BLaER1 treated with 17β-estradiol and CSF1 and Interleukin-3, amounts not matched to agents 10 nM and 100 nM (cell line): ENCODE results near the gene CWC22.

ENCODE experiments used
- H3K27ac ChIP-seq, 11 experiments: shearing (Covaris generic); formaldehyde crosslinking; 2 replicates each; pipeline ENCODE4 v1.8.1; 2022
- H3K27me3 ChIP-seq, 11 experiments: shearing (Covaris generic); formaldehyde crosslinking; 2 replicates each; pipeline ENCODE4 v1.8.1; 2022
- H3K36me3 ChIP-seq, 11 experiments: shearing (Covaris generic); formaldehyde crosslinking; 2 replicates each; pipeline ENCODE4 v1.8.1; 2022
- H3K4me1 ChIP-seq, 10 experiments: shearing (Covaris generic); formaldehyde crosslinking; 2 replicates each; pipeline ENCODE4 v1.8.1; 2022
- H3K4me2 ChIP-seq, 11 experiments: shearing (Covaris generic); formaldehyde crosslinking; 2 replicates each; pipeline ENCODE4 v1.8.1; 2022
- H3K4me3 ChIP-seq, 10 experiments: shearing (Covaris generic); formaldehyde crosslinking; 2 replicates each; pipeline ENCODE4 v1.8.1; 2022
- H3K9ac ChIP-seq, 11 experiments: shearing (Covaris generic); formaldehyde crosslinking; 2 replicates each; pipeline ENCODE4 v1.8.1; 2022
- H3K9me3 ChIP-seq, 11 experiments: shearing (Covaris generic); formaldehyde crosslinking; replicated peaks in 1 of 11; 2 replicates each; pipeline ENCODE4 v1.8.1; 2022
- H4K20me1 ChIP-seq, 11 experiments: shearing (Covaris generic); formaldehyde crosslinking; 2 replicates each; pipeline ENCODE4 v1.8.1; 2022
- Cebpa-rat ChIP-seq, 11 experiments: shearing (Covaris generic); IDR thresholded peaks; 2 replicates each; pipeline ENCODE4 v1.8.1; 2022

Gene CWC22

DNA sequence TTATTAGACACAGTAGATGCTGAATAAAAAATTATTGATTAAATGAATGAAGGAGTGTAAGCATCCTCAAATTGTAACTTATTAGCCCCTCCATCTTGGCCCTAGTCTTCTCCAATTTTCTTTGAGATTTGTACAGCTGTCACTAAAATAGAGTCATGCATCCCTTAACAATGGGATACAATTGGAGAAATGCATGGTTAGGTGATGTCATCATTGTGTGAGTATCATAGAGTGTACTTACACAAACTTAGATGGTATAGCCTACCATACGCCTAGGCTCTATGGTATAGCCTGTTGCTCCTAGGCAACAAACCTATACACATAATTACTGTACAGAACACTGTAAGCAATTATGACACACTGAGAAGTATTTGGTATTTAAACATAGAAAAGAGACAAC is 107.4 kb downstream of the CWC22 start:
- TF ChIP-seq Cebpa-rat (IDR thresholded peaks at IDR 0.05), result no peak
- no peaks in the 10 kb centered on the region for H3K4me1 ChIP-seq
- H3K27me3 ChIP-seq, result no peaks in the 10 kb centered on the region
- H3K9ac ChIP-seq, result no peak overlapping the region
- no peak overlapping the region for H3K4me2 ChIP-seq
- no peak overlapping the region for H3K27ac ChIP-seq
- no peaks in the 10 kb centered on the region for H4K20me1 ChIP-seq
- no peaks in the 10 kb centered on the region for H3K36me3 ChIP-seq
- H3K4me3 ChIP-seq, result no peak overlapping the region
- peaks cover 9 to 23% (median 18%) of the 10 kb centered on the region in 11 experiments; a peak in 19 of 22 replicates for H3K9me3 ChIP-seq

DNA sequence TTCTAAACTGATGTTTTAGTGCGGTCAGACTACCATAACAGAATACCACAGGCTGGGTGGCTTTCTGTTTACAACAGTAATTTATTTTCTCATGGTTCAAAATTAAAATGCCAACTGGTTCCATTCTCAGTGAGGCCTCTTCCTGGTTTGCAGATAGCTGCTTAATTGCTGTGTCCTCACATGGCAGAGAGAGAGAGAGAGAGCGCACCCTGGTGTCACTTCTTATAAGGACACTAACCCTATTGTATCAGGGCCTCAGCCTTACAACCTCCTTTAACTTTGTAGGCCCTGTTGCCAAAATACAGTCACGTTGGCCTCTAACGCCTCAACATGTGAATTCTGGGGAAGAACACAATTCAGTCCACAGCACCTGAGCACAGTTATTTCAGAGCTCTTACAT is 108.2 kb downstream of the CWC22 start:
- no peak overlapping the region for H3K27ac ChIP-seq
- H4K20me1 ChIP-seq, result no peaks in the 10 kb centered on the region
- H3K36me3 ChIP-seq, result no peaks in the 10 kb centered on the region
- no peak for TF ChIP-seq Cebpa-rat (IDR thresholded peaks at IDR 0.05)
- no peak overlapping the region for H3K9ac ChIP-seq
- no peak overlapping the region for H3K4me2 ChIP-seq
- no peak overlapping the region for H3K4me3 ChIP-seq
- H3K9me3 ChIP-seq, result peaks cover 9 to 18% (median 14%) of the 10 kb centered on the region in 11 experiments; a peak in 19 of 22 replicates
- no peaks in the 10 kb centered on the region for H3K27me3 ChIP-seq
- no peaks in the 10 kb centered on the region for H3K4me1 ChIP-seq
